Trophoblast cell (in vitro differentiated cells and primary cell): ENCODE measurements around the gene PARD3B.

Source experiments
- DNase-seq, 2 donors: peaks; one replicate each; pipeline ENCODE4 v3.0.0-alpha.2; 2016
- H2AFZ ChIP-seq: 2 replicates; pipeline ENCODE4 v1.6.1; 2013; ENCODE audit warnings: low read length, moderate library complexity, mild to moderate bottlenecking; ENCODE audit not compliant: insufficient read depth, poor library complexity
- H2AK5ac ChIP-seq: 2 replicates; pipeline ENCODE4 v1.6.1; 2013; ENCODE audit warnings: mild to moderate bottlenecking, low read length
- H2BK120ac ChIP-seq: 2 replicates; pipeline ENCODE4 v1.6.1; 2013; ENCODE audit warnings: low read length, mild to moderate bottlenecking, moderate library complexity; ENCODE audit not compliant: insufficient read depth, poor library complexity
- H2BK12ac ChIP-seq: 2 replicates; pipeline ENCODE4 v1.6.1; 2013; ENCODE audit warnings: mild to moderate bottlenecking, low read length, moderate library complexity
- H2BK5ac ChIP-seq: 2 replicates; pipeline ENCODE4 v1.6.1; 2013; ENCODE audit warnings: low read length, low read depth, moderate library complexity, mild to moderate bottlenecking; ENCODE audit not compliant: poor library complexity
- H3K14ac ChIP-seq: 2 replicates; pipeline ENCODE4 v1.6.1; 2013; ENCODE audit warnings: mild to moderate bottlenecking, low read length
- H3K18ac ChIP-seq: 2 replicates; pipeline ENCODE4 v1.6.1; 2013; ENCODE audit warnings: mild to moderate bottlenecking, low read length
- H3K23ac ChIP-seq: 2 replicates; pipeline ENCODE4 v1.6.1; 2013; ENCODE audit warnings: low read length
- H3K27ac ChIP-seq: 2 replicates; pipeline ENCODE4 v1.5.1; 2013; ENCODE audit warnings: low read depth, mild to moderate bottlenecking, inconsistent platforms, low read length, moderate library complexity
- H3K27me3 ChIP-seq: 2 replicates; pipeline ENCODE4 v1.6.1; 2013; ENCODE audit warnings: inconsistent platforms, mild to moderate bottlenecking, low read length, moderate library complexity; ENCODE audit not compliant: insufficient read depth
- H3K36me3 ChIP-seq, 2 experiments: 1 replicate in 1 of 2; 2 replicates in 1 of 2; pipeline ENCODE4 v1.6.1; 2013; ENCODE audit warnings: low read length in 2 of 2, mild to moderate bottlenecking in 2 of 2, moderate library complexity in 1 of 2; ENCODE audit not compliant: insufficient read depth in 2 of 2, control insufficient read depth in 1 of 2
- H3K4ac ChIP-seq: 2 replicates; pipeline ENCODE4 v1.6.1; 2013; ENCODE audit warnings: low read depth, mild to moderate bottlenecking, low read length, moderate library complexity
- H3K4me1 ChIP-seq, 2 experiments: 1 replicate in 1 of 2; 2 replicates in 1 of 2; pipeline ENCODE4 v1.6.1; 2013; ENCODE audit warnings: low read length in 2 of 2, mild to moderate bottlenecking in 2 of 2, moderate library complexity in 1 of 2; ENCODE audit not compliant: insufficient read depth in 2 of 2, control insufficient read depth in 1 of 2
- H3K4me2 ChIP-seq: 2 replicates; pipeline ENCODE4 v1.6.1; 2013; ENCODE audit warnings: inconsistent platforms, mild to moderate bottlenecking, low read length, moderate library complexity
- H3K4me3 ChIP-seq: 2 replicates; pipeline ENCODE4 v1.5.1; 2013; ENCODE audit warnings: mild to moderate bottlenecking, low read depth, low read length, inconsistent platforms
- H3K79me1 ChIP-seq: one replicate; pipeline ENCODE4 v1.6.1; 2013; ENCODE audit warnings: low read length
- H3K79me2 ChIP-seq: 2 replicates; pipeline ENCODE4 v1.6.1; 2013; ENCODE audit warnings: low read length, mild to moderate bottlenecking; ENCODE audit not compliant: control insufficient read depth, insufficient read depth, poor library complexity
- H3K9ac ChIP-seq: 2 replicates; pipeline ENCODE4 v1.6.1; 2013; ENCODE audit warnings: mild to moderate bottlenecking, low read length
- H3K9me3 ChIP-seq: 2 replicates; pipeline ENCODE4 v1.6.1; 2013; ENCODE audit warnings: low read depth, mild to moderate bottlenecking, control low read depth, inconsistent platforms, low read length; ENCODE audit not compliant: insufficient read depth
- H4K12ac ChIP-seq: 2 replicates; pipeline ENCODE4 v1.6.1; 2013; ENCODE audit warnings: low read depth, mild to moderate bottlenecking, low read length, moderate library complexity
- H4K8ac ChIP-seq: 2 replicates; pipeline ENCODE4 v1.6.1; 2013; ENCODE audit warnings: low read depth, mild to moderate bottlenecking, low read length, moderate library complexity
- H4K91ac ChIP-seq: one replicate; pipeline ENCODE4 v1.6.1; 2013; ENCODE audit warnings: low read depth, mild to moderate bottlenecking, low read length, moderate library complexity
- WGBS: extraction: QIAGEN DNeasy Blood & Tissue Kit; methylation state at CpG from one replicate; pipeline ENCODE4 v1.1.7; 2013; ENCODE audit warnings: missing lambda C conversion rate; ENCODE audit not compliant: insufficient read length, insufficient coverage; ENCODE audit errors: extremely low coverage; 5-methylcytosine and 5-hydroxymethylcytosine counted together

The PARD3B gene

GRCh38 chr2:204539019-204539385 is 6.3 kb upstream of the PARD3B start:
- DNase-seq, result no peak
- Histone ChIP-seq H3K9me3 (no peaks in the 10 kb centered on the region), H3K14ac (no peak overlapping the region), H3K36me3 (no peaks in the 10 kb centered on the region), H2AK5ac (no peak overlapping the region), H3K4me2 (no peak overlapping the region), H3K9ac (no peak overlapping the region), H3K27ac (no peak overlapping the region), H3K4me1 (no peaks in the 10 kb centered on the region), H3K79me2 (no peaks in the 10 kb centered on the region), H3K4me3 (no peak overlapping the region), H4K8ac (no peak overlapping the region), H3K18ac (no peak overlapping the region), H4K91ac (no peak overlapping the region), H2BK120ac (no peak overlapping the region), H2BK5ac (no peak overlapping the region), H4K12ac (no peak overlapping the region), H3K27me3 (no peaks in the 10 kb centered on the region), H3K79me1 (no peaks in the 10 kb centered on the region), H3K4ac (no peak overlapping the region), H2BK12ac (no peak overlapping the region), H3K23ac (no peak overlapping the region), H2AFZ (no peak overlapping the region)
- WGBS, result no CpG with 5 or more reads among the region's 1 CpG

- DNase-seq, result no peak
- no peak overlapping the region for H2AFZ ChIP-seq
- no peak overlapping the region for H3K23ac ChIP-seq
- H3K4me2 ChIP-seq, result no peak overlapping the region
- H3K9me3 ChIP-seq, result peaks cover 3% of the 10 kb centered on the region
- H3K4ac ChIP-seq, result no peak overlapping the region
- H4K8ac ChIP-seq, result no peak overlapping the region
- no peak overlapping the region for H4K91ac ChIP-seq
- H3K79me1 ChIP-seq, result peaks cover 5% of the 10 kb centered on the region
- no peaks in the 10 kb centered on the region for H3K79me2 ChIP-seq
- WGBS, result no CpG with 5 or more reads among the region's 2 CpGs
- H2BK5ac ChIP-seq, result no peak overlapping the region
- no peak overlapping the region for H2BK120ac ChIP-seq
- H3K36me3 ChIP-seq, result no peaks in the 10 kb centered on the region
- H4K12ac ChIP-seq, result no peak overlapping the region
- no peak overlapping the region for H3K4me3 ChIP-seq
- H3K9ac ChIP-seq, result no peak overlapping the region
- H3K18ac ChIP-seq, result no peak overlapping the region
- peaks cover 5% of the 10 kb centered on the region for H3K27me3 ChIP-seq
- H3K14ac ChIP-seq, result no peak overlapping the region
- peaks cover 3 to 9% of the 10 kb centered on the region in 2 experiments for H3K4me1 ChIP-seq
- no peak overlapping the region for H3K27ac ChIP-seq
- no peak overlapping the region for H2AK5ac ChIP-seq
- H2BK12ac ChIP-seq, result no peak overlapping the region
Observed at GRCh38 chr2:204541637-204542036, 3.6 kb upstream of the PARD3B start.

GRCh38 chr2:204542982-204543608 is 2.2 kb upstream of the PARD3B start:
- Histone ChIP-seq H2AFZ (no peak overlapping the region), H3K79me2 (no peaks in the 10 kb centered on the region), H3K18ac (no peak overlapping the region), H3K36me3 (no peaks in the 10 kb centered on the region), H2AK5ac (no peak overlapping the region), H3K27ac (no peak overlapping the region), H3K23ac (no peak overlapping the region), H2BK5ac (no peak overlapping the region), H3K79me1 (peaks cover 5% of the 10 kb centered on the region), H3K14ac (no peak overlapping the region), H4K8ac (no peak overlapping the region), H3K4me3 (no peak overlapping the region), H3K4ac (no peak overlapping the region), H3K4me1 (peaks cover 3 to 9% of the 10 kb centered on the region in 2 experiments), H3K9me3 (peaks cover 3% of the 10 kb centered on the region), H4K12ac (no peak overlapping the region), H3K4me2 (no peak overlapping the region), H3K27me3 (peaks cover 5% of the 10 kb centered on the region), H3K9ac (no peak overlapping the region), H4K91ac (no peak overlapping the region), H2BK120ac (no peak overlapping the region), H2BK12ac (no peak overlapping the region)
- DNase-seq, result no peak
- no CpG with 5 or more reads among the region's 4 CpGs for WGBS

GRCh38 chr2:204545861-204546735 is 823 bp downstream of the PARD3B start:
- WGBS, result no CpG with 5 or more reads among the region's 45 CpGs
- H2BK12ac ChIP-seq, result no peak overlapping the region

More at GRCh38 chr2:204545861-204546735, 823 bp downstream of the PARD3B start:
- Histone ChIP-seq H4K91ac (peak overlapping the region; percentile 10), H3K23ac (peak overlapping the region; percentile 12), H4K8ac (peak overlapping the region; percentile 52), H3K4me3 (peak overlapping the region; percentile 83), H3K36me3 (no peaks in the 10 kb centered on the region), H2BK5ac (no peak overlapping the region), H3K79me2 (no peaks in the 10 kb centered on the region), H3K4me1 (peaks cover 3 to 9% of the 10 kb centered on the region in 2 experiments), H3K4ac (no peak overlapping the region), H2AK5ac (no peak overlapping the region), H3K79me1 (peaks cover 5% of the 10 kb centered on the region), H3K4me2 (peak overlapping the region; percentile 100), H3K14ac (no peak overlapping the region), H4K12ac (no peak overlapping the region), H3K27ac (no peak overlapping the region), H3K18ac (no peak overlapping the region), H3K9me3 (peaks cover 3% of the 10 kb centered on the region), H3K9ac (no peak overlapping the region), H2BK120ac (no peak overlapping the region), H3K27me3 (peaks cover 5% of the 10 kb centered on the region), H2AFZ (peak overlapping the region; percentile 72)
- peak in 1 of 2 donors; percentile 9 for DNase-seq
